ENCODE results near the gene RANBP3L.
A peak's percentile ranks its signal among the peaks of the same experiment; 100 is the strongest.
"Not testable (repeated sequence)": the region's sequence is repeated elsewhere in the genome, so short reads cannot be mapped to it uniquely, and the experiment has no call there.

The RANBP3L gene

DNA sequence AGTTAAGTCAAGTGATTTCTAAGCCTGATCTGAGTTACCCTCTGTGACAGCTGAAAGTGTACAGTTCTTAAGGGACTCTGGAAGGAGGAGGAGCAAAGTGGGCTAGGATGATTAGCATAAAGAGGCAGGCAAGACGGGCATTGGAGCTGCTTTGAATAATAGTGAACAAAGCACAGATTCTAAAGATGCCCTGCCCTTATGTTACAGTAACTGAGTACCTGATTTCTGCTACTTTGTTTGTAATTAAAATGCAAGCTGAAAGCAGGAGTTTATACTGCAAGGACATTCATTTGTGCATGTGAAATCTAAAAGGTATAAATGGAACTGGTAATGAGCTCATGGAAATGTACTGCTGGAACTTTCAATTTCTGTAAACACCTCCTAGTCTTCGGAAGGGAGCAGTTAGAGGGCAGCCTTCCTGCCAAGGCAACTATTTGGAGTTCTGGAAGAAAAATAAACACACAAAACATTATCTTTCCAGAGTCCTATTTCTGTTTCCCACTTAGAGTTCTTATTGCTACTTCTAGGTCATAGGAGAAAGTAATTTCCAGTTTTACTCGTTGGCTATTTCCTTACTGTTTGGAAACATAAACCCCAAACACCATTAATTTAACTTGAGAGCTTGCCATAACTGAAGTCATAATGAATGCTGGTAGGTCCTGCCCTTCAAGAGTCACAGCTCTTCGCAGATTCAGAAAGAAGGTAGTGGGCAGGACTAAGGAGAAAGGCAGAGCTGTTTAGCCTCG lies at the start of gene RANBP3L:
Gene RANBP3L, minus strand, starts transcription at position 45 of the 746 bp plus-strand sequence. CDS start 486 bp downstream, outside the sequence.
- no peak for DNase-seq

DNA sequence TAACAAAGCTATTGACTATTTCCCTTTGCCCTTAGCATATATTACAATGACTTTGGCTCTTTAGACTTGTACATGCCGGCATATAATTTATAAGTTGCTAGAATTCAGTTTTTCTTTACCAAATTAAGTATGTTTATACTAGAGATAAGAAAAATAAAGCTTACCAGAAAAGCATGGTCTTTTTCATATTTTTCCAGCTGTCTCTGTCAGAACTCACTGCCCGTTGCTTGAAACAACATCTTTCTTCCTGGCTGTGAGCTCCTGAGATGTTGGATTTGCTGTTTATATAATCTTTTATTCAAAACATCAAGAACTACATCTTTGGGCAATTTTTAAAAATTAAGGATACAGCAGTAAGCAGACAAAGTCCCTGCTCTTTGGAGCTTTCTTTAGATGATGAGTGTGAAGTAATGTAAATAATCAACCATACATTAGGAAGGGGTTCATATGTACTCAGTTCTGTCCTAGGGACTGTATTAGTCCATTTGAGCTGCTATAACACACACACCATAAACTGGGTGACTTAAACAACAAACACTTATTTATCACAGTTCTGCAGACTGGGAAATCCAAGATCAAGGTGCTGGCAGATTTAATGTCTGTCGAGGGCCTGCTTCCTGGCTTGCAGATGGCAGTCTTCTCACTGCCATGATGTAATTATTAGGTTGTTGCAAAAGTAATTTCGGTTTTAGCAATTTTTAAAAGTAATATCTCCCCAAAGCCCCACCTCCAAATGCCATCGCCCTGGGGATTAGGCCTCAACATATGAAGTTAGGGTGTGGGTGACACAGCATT lies 45.4 kb upstream of the RANBP3L start:
- DNase-seq, result no peak

GRCh38 chr5:36344899-36345298 lies 43.2 kb upstream of the RANBP3L start:
- DNase-seq, result no peak

DNA sequence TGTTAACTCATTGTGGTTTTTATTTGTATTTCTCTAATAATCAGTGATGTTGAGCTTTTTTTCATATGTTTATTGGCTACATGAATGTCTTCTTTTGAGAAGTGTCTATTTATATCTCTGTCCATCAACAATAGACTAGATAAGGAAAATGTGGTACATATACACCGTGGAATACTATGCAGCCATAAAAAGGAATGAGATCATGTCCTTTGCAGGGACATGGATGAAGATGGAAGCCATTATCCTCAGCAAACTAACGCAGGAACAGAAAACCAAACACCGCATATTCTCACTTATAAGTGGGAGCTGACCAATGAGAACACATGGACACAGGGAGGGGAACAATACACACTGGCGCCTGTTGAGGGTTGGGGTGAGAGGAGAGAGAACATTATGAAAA lies 40.0 kb upstream of the RANBP3L start:
- not testable (repeated sequence) for DNase-seq

GRCh38 chr5:36337597-36337996 lies 35.9 kb upstream of the RANBP3L start:
- no peak for DNase-seq

- DNase-seq, result no peak
Observed at GRCh38 chr5:36334315-36334714, 32.6 kb upstream of the RANBP3L start.

GRCh38 chr5:36332720-36333119 lies 31.0 kb upstream of the RANBP3L start:
- not testable (repeated sequence) for DNase-seq

DNA sequence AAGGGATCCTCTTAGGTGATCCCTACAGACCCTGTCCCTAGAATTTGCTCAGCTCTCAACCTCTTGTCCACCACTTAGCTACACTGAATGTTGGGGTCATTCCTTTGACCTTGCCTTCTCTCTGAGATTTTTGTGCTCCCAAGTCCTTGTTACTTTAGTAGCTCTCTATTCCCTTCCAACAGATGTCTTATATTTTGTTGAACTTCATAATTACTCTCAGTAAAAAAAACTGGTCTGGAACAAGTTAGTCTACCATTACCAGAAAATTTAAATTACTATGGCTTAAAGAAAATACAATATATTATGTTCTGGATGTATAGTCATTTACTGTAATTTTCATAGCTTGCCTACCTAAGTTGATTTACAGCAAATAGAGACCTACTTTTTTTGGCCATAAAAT lies 23.5 kb upstream of the RANBP3L start:
- DNase-seq, result no peak

DNA sequence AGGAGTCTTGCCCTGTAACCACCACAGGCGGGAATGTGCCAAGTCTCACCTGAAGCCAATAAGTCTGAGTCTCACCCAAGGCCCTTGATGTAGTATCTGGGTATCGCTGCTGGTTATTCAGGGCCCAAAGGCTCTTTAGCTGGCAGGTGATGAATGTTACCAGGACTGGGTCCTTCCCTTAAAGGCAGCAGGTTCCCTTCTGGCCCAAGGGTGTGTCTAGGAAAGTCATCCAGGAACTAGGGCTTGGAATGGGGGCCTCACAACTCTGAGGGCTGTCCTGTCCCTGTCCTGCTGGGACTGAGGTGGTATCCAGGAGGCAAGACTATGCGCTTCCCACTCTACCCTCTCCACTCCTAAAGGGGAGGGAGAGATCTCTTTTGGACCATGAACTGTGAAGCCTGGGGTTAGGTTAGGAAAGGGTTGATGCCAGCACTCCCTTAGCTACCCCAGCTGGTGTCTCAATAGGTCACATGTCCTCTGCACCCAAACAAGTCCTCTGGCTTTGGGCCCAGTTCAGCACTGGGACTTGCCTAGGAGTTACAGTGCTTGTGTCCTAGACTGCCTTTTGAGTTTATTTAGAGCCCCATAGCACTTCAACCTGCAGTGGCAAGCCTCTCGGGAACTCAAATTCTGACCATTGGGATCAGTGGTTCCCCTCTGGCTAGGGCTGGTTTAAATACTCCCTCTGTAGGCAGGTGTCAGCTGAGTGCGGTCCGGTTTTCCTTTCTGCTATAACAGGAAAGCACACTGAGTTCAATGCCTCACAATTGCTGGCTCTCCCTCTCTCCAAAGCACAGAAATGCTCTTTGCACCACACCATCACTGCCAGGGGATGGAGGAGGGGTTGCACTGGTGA lies 22.5 kb upstream of the RANBP3L start:
- no peak for DNase-seq

DNA sequence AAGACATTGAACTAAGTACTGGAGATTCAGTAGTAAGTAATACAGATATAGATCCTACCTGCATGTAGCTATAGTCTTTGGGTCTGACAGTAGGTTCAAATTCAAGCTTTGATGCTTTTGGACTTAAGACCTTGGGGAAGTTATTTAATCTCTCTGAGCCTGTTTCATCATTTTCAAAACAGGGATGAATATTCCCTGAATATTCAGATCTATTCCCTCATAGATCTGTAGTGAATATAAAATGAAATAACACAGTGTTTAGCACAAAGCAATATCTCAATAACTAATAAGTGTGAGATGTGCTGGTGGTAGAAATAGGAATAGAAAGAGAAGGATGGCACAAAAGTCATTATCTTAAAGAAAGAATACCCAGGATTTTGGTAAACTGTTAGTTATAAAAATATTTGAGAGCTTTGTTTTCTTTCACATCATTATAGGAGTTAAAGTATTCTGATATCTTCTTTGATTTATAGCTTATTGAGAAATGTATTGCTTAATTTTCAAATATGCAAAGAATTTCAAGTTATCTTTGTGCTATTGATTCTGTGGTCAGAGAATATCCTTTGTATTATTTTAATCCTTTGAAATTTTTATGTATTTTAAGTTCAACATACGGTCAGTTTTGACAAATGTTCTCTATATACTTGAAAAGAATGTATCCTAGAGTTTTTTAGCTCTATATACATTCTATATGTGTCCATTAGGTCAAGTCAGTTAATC lies 11.4 kb upstream of the RANBP3L start:
- no peak for DNase-seq

- no peak for DNase-seq
Observed at GRCh38 chr5:36311956-36312355, 10.3 kb upstream of the RANBP3L start.

DNA sequence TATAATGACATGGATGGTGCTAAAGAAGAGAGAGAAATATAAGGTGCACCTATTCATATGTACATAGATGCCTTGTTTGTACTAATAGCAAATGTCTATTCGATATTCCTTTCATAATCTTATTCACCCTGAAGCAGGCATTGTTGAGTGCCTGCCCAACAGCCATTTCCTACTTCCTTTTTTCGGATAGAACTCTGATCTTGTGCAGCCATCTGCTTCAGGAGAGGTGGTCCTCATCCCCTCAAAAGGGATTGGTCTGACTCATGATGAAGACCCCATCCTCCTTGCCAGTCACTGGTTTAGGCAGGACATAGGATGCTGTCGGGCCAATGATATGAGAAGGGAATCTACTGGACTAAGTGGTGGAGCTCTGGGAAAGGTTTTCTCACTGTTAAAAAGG lies 8.4 kb upstream of the RANBP3L start:
- DNase-seq, result no peak

DNA sequence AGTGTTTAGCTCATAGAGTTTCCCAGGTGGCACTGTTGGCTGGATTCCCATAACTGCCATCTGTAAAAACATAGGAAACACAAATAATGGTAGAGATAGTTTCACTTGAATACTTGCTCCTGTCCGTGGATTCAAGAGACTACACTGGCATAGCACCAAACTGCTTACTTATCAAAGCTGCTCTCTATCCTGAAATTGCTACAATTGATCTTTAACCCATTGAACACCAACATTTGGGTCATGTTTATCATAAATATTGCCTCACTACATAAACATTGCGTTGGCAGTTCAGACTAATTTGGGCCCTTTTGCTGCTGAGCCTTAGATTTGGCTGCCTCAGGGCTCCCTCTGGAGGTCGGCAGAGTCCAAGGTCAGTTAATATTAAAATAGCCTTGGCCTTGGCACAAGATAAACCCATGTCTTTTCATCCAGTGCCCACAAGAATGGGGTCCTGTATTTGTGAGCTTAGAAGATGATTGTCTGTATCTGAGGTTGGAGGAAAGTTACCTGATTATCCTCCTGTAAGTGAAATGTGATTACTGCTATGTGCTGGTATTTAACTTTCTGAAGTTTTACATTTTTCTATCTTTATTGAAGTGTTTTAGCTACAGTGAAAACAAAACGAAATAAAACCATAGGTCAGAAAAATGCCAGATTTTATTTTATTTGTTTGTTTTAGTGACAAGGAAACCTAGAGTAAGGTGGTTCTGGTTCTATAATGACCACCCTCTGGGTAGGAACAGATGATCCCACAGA lies 4.0 kb upstream of the RANBP3L start:
- DNase-seq, result peak; percentile 71

DNA sequence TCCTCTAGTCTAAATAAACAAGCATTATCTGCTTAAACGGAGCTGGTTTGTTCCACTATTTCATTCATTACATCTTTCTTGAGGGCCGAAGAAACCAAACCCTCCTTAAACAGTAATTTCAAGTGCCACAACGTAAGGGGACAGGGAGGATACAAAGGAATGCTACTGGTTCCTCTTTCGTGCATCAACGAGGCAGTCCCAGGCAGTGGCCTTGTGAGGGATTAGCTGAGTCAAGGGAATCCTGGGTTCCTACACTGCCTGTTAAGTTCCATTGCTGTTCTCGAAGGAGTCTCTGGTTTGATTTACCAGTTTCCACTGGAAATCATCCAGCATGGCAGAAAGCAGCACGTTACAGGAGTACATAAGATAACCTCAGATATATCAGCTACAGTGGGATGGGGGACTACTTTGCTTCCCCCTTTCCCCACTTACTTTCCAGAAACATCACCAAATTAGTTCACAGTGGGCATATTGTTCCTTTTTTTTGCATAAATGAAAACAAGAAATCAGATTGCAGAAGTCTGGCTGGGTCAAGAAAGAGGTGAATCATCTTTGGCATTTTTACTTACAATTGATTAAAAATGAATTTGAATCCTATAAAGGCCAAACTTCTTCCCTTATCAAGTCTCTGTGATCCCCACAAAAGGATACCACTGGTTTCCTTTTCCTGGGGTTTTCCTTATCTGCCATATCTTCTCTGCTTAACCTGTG lies 2.5 kb upstream of the RANBP3L start:
- no peak for DNase-seq

- DNase-seq, result no peak
Observed at GRCh38 chr5:36300927-36301540, 668 bp downstream of the RANBP3L start.

- no peak for DNase-seq
Observed at GRCh38 chr5:36300191-36300926, 1.3 kb downstream of the RANBP3L start.

DNA sequence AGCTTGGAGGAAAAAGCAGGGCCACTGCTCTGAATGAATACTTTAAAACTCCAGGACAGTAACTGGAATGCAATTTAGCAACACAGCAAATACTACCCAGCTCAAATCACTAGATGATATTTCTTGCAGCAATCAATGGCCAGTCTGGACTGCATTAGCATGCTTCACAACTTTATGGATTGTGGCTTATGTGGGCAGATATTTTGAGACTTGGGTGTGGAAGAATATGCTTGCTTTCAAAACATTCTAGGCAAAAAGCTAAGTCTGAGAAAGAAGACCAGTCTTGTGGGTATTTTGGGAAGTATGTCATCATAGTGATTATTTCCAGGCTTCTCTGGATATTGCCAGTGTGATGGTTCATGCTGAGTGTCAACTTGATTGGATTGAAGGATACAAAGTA lies 3.1 kb downstream of the RANBP3L start:
- DNase-seq, result no peak

GRCh38 chr5:36297653-36298052 lies 4.0 kb downstream of the RANBP3L start:
- DNase-seq, result no peak

DNA sequence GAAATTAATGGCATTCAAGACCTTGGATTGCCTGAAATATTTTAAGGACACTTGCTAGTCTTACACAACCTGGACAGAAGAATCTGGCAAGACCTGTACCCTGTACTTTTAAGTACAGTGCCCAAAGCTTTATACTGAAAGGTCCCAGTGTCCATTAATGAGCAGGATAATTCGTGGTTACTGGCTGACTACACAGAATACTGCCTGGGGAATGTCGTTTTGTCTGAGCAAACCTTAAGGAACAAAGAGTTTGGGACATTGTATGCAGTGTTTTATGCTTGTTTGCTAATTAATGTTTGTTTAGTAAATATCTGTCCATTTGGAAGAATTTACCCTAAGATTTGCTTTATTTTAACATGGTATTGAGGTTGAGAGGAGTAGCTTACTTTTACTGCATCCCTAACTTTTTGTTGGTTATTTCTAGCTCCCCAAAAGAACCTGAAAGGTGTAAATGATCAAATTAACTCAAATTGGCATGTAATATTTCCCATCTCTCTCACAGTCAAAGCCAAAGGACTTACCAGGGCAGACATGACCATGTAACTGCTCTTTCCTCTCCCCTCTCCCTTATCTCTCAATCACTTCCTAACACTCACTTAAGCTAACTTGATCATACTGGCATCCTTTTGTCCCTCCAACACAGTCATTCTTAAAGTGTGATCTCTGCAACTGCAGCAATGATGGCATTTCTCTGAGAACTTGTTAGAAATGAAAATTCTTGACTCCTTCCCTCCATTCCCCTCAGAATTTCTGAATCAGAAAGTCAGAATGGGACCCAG lies 15.7 kb downstream of the RANBP3L start:
- DNase-seq, result no peak
